Smooth muscle cell (in vitro differentiated cells): Measurements from ENCODE around the gene LHFPL6. TPM values are rescaled to one million over a fixed set of nuclear protein-coding genes. Genes with fewer than 3 reads are reported as not detected.

Experiments
- DNase-seq: peaks from one replicate; lab custom pipeline; 2025; ENCODE audit not compliant: unreplicated experiment; lab: John Stamatoyannopoulos, UW
- H2AFZ ChIP-seq: fragments of 200-600 bp; sonication (generic); 2 replicates; pipeline ENCODE4 v1.6.0; 2016; ENCODE audit warnings: antibody characterized with exemption, low read depth, mild to moderate bottlenecking
- H3F3A ChIP-seq: fragments of 200-600 bp; sonication (generic); 2 replicates; pipeline ENCODE4 v1.6.0; 2017; ENCODE audit warnings: antibody characterized with exemption, low read depth
- H3K27ac ChIP-seq: fragments of 200-600 bp; sonication (generic); 2 replicates; pipeline ENCODE4 v1.5.1; 2016; ENCODE audit warnings: low read depth, mild to moderate bottlenecking
- H3K27me3 ChIP-seq: fragments of 200-600 bp; sonication (generic); 2 replicates; pipeline ENCODE4 v1.6.1; 2016; ENCODE audit warnings: low read depth, mild to moderate bottlenecking
- H3K36me3 ChIP-seq: fragments of 200-600 bp; sonication (generic); 2 replicates; pipeline ENCODE4 v1.5.1; 2016; ENCODE audit warnings: low read depth
- H3K4me1 ChIP-seq: fragments of 200-600 bp; sonication (generic); 2 replicates; pipeline ENCODE4 v1.5.1; 2016; ENCODE audit warnings: low read depth
- H3K4me2 ChIP-seq: fragments of 200-600 bp; sonication (generic); 2 replicates; pipeline ENCODE4 v1.6.0; 2016; ENCODE audit warnings: mild to moderate bottlenecking
- H3K4me3 ChIP-seq: fragments of 200-600 bp; sonication (generic); 2 replicates; pipeline ENCODE4 v1.5.1; 2016; ENCODE audit warnings: mild to moderate bottlenecking
- H3K79me2 ChIP-seq: fragments of 200-600 bp; sonication (generic); 2 replicates; pipeline ENCODE4 v1.6.0; 2016; ENCODE audit warnings: low read depth, mild to moderate bottlenecking
- H3K9ac ChIP-seq: fragments of 200-600 bp; sonication (generic); 2 replicates; pipeline ENCODE4 v1.6.0; 2016; ENCODE audit warnings: low read depth
- H3K9me3 ChIP-seq: fragments of 200-600 bp; sonication (generic); replicated peaks from 2 replicates; pipeline ENCODE4 v1.5.1; 2016; ENCODE audit warnings: low read depth
- H4K20me1 ChIP-seq: fragments of 200-600 bp; sonication (generic); 2 replicates; pipeline ENCODE4 v1.6.0; 2016; ENCODE audit warnings: low read depth
- CTCF ChIP-seq: fragments of 200-600 bp; sonication (generic); IDR thresholded peaks from 2 replicates; pipeline ENCODE4 v1.5.1; 2017; ENCODE audit warnings: borderline replicate concordance, mild to moderate bottlenecking, antibody characterized with exemption; ENCODE audit not compliant: insufficient read depth, poor library complexity, severe bottlenecking
- WGBS: methylation state at CpG from one replicate; pipeline ENCODE4 v1.1.7; 2016; ENCODE audit warnings: low lambda C conversion rate; 5-methylcytosine and 5-hydroxymethylcytosine counted together
- polyA plus RNA-seq: library from polyadenylated mRNA; unstranded; fragments of >200 nt; fragmentation: Nextera tagmentation; extraction: Ambion mirVana; gene quantifications from 2 replicates; pipeline ENCODE4 v1.2.1, GENCODE V29; 2016
- total RNA-seq: library from RNA; depleted of rRNA; stranded (reverse); fragments of >200 nt; gene quantifications from 2 replicates; pipeline ENCODE4 v1.2.3, GENCODE V29; 2014

LHFPL6 gene
- total and polyA plus RNA-seq, 2 experiments from 2014 or later, result 24.7 to 43.6 TPM

- Histone ChIP-seq H2AFZ (peak overlapping the region; percentile 92), H3K36me3 (no peaks in the 10 kb centered on the region), H3K4me1 (peaks cover 23% of the 10 kb centered on the region), H4K20me1 (no peaks in the 10 kb centered on the region), H3K4me2 (peak overlapping the region; percentile 97), H3K27me3 (no peaks in the 10 kb centered on the region), H3K9me3 (no peaks in the 10 kb centered on the region), H3K27ac (no peak overlapping the region), H3K9ac (no peak overlapping the region), H3K79me2 (peaks cover 41% of the 10 kb centered on the region), H3F3A (peaks cover 7% of the 10 kb centered on the region), H3K4me3 (peak overlapping the region; percentile 72)
- WGBS, result 66% methylated on average over 3 of the region's 3 CpGs
- no peak for TF ChIP-seq CTCF
- DNase-seq, result no peak
These were observed 1.4 kb downstream of the LHFPL6 start for GRCh38 chr13:39601636-39602035.

GRCh38 chr13:39600766-39601165 is 2.2 kb downstream of the LHFPL6 start:
- WGBS, result 71% methylated on average over 9 of the region's 9 CpGs
- peaks cover 23% of the 10 kb centered on the region for H3K4me1 ChIP-seq
- no peak for TF ChIP-seq CTCF
- H3K27me3 ChIP-seq, result no peaks in the 10 kb centered on the region
- no peak overlapping the region for H3K4me3 ChIP-seq
- DNase-seq, result no peak
- H3K9ac ChIP-seq, result no peak overlapping the region
- H3K4me2 ChIP-seq, result peak overlapping the region; percentile 60
- H3K27ac ChIP-seq, result no peak overlapping the region
- no peaks in the 10 kb centered on the region for H3K36me3 ChIP-seq
- H2AFZ ChIP-seq, result no peak overlapping the region
- H3K79me2 ChIP-seq, result peaks cover 49% of the 10 kb centered on the region
- H4K20me1 ChIP-seq, result no peaks in the 10 kb centered on the region
- peaks cover 7% of the 10 kb centered on the region for H3F3A ChIP-seq
- H3K9me3 ChIP-seq, result no peaks in the 10 kb centered on the region

- Histone ChIP-seq H2AFZ (no peak overlapping the region), H3K36me3 (no peaks in the 10 kb centered on the region), H3F3A (peaks cover 7% of the 10 kb centered on the region), H3K27ac (no peak overlapping the region), H4K20me1 (no peaks in the 10 kb centered on the region), H3K27me3 (no peaks in the 10 kb centered on the region), H3K79me2 (peaks cover 55% of the 10 kb centered on the region), H3K4me1 (peaks cover 23% of the 10 kb centered on the region), H3K4me3 (no peak overlapping the region), H3K9me3 (no peaks in the 10 kb centered on the region), H3K4me2 (peak overlapping the region; percentile 60), H3K9ac (no peak overlapping the region)
- TF ChIP-seq CTCF, result no peak
- DNase-seq, result no peak
- 68% methylated on average over 1 of the region's 1 CpG for WGBS
These were observed 3.2 kb downstream of the LHFPL6 start for GRCh38 chr13:39599842-39600241.

- Histone ChIP-seq H3K79me2 (peaks cover 55% of the 10 kb centered on the region), H3F3A (peaks cover 7% of the 10 kb centered on the region), H2AFZ (no peak overlapping the region)
These were observed 4.0 kb downstream of the LHFPL6 start for GRCh38 chr13:39599012-39599411.

More at GRCh38 chr13:39599012-39599411, 4.0 kb downstream of the LHFPL6 start:
- H3K4me2 ChIP-seq, result peak overlapping the region; percentile 60
- H3K9me3 ChIP-seq, result no peaks in the 10 kb centered on the region
- 55% methylated on average over 1 of the region's 1 CpG for WGBS
- DNase-seq, result no peak
- TF ChIP-seq CTCF, result no peak
- no peak overlapping the region for H3K4me3 ChIP-seq
- H3K36me3 ChIP-seq, result no peaks in the 10 kb centered on the region
- H3K4me1 ChIP-seq, result peaks cover 23% of the 10 kb centered on the region
- H4K20me1 ChIP-seq, result no peaks in the 10 kb centered on the region
- no peaks in the 10 kb centered on the region for H3K27me3 ChIP-seq
- H3K9ac ChIP-seq, result no peak overlapping the region
- no peak overlapping the region for H3K27ac ChIP-seq
